ENCODE measurements around the gene SUGCT. TPM values are rescaled to one million over a fixed set of nuclear protein-coding genes. Genes with fewer than 3 reads are reported as not detected.

The SUGCT gene
- total RNA-seq, 2 experiments from 2014 or later: 0.81 to 1.2 TPM

GRCh38 chr7:40824461-40824860 is 689.7 kb downstream of the SUGCT start:
- Mint-ChIP-seq H3K9me3 (peaks cover 2% of the 10 kb centered on the region), H3K4me3 (no peak overlapping the region), H3K27me3 (ENCODE audit: low read depth) (no peaks in the 10 kb centered on the region), H3K4me1 (ENCODE audit: low read depth) (no peaks in the 10 kb centered on the region), H3K27ac (no peak overlapping the region), H3K36me3 (ENCODE audit: low read depth) (no peaks in the 10 kb centered on the region)
- intact Hi-C loops (cut with micrococcal nuclease): no loop called here
- DNase-seq: no peak
- CTCF ChIA-PET: no interaction called here

GRCh38 chr7:40826411-40827221 is 691.8 kb downstream of the SUGCT start:
- intact Hi-C loops (cut with micrococcal nuclease): no loop called here
- Mint-ChIP-seq H3K27me3 (ENCODE audit: low read depth) (no peaks in the 10 kb centered on the region), H3K9me3 (no peaks in the 10 kb centered on the region), H3K4me1 (ENCODE audit: low read depth) (no peaks in the 10 kb centered on the region), H3K27ac (no peak overlapping the region), H3K4me3 (no peak overlapping the region), H3K36me3 (ENCODE audit: low read depth) (no peaks in the 10 kb centered on the region)
- CTCF ChIA-PET: no interaction called here
- no peak for DNase-seq

GRCh38 chr7:40827222-40828085 is 692.6 kb downstream of the SUGCT start:
- Mint-ChIP-seq H3K27ac (no peak overlapping the region), H3K27me3 (ENCODE audit: low read depth) (no peaks in the 10 kb centered on the region), H3K36me3 (ENCODE audit: low read depth) (no peaks in the 10 kb centered on the region), H3K9me3 (no peaks in the 10 kb centered on the region), H3K4me3 (no peak overlapping the region), H3K4me1 (ENCODE audit: low read depth) (no peaks in the 10 kb centered on the region)
- intact Hi-C loops (cut with micrococcal nuclease): no loop called here
- no peak for DNase-seq
- CTCF ChIA-PET: no interaction called here

- Mint-ChIP-seq H3K27me3 (ENCODE audit: low read depth) (no peaks in the 10 kb centered on the region), H3K36me3 (ENCODE audit: low read depth) (no peaks in the 10 kb centered on the region), H3K4me3 (no peak overlapping the region), H3K4me1 (ENCODE audit: low read depth) (no peaks in the 10 kb centered on the region), H3K27ac (no peak overlapping the region), H3K9me3 (no peaks in the 10 kb centered on the region)
- CTCF ChIA-PET: no interaction called here
- intact Hi-C loops (cut with micrococcal nuclease): no loop called here
- DNase-seq: no peak
Observed at GRCh38 chr7:40828686-40829600, 694.1 kb downstream of the SUGCT start.

GRCh38 chr7:40833191-40833887 is 698.5 kb downstream of the SUGCT start:
- no peak overlapping the region for H3K27ac Mint-ChIP-seq
- H3K4me3 Mint-ChIP-seq: no peak overlapping the region
- intact Hi-C loops (cut with micrococcal nuclease): no loop called here
- no peaks in the 10 kb centered on the region for H3K4me1 Mint-ChIP-seq (ENCODE audit: low read depth)
- no peaks in the 10 kb centered on the region for H3K36me3 Mint-ChIP-seq (ENCODE audit: low read depth)
- CTCF ChIA-PET: no interaction called here
- DNase-seq: no peak
- no peaks in the 10 kb centered on the region for H3K27me3 Mint-ChIP-seq (ENCODE audit: low read depth)
- H3K9me3 Mint-ChIP-seq: no peaks in the 10 kb centered on the region

- Mint-ChIP-seq H3K27me3 (ENCODE audit: low read depth) (no peaks in the 10 kb centered on the region), H3K4me1 (ENCODE audit: low read depth) (no peaks in the 10 kb centered on the region), H3K4me3 (no peak overlapping the region), H3K36me3 (ENCODE audit: low read depth) (no peaks in the 10 kb centered on the region), H3K9me3 (no peaks in the 10 kb centered on the region), H3K27ac (no peak overlapping the region)
- CTCF ChIA-PET: no interaction called here
- intact Hi-C loops (cut with micrococcal nuclease): no loop called here
- no peak for DNase-seq
Observed at GRCh38 chr7:40833888-40834234, 699.1 kb downstream of the SUGCT start.

GRCh38 chr7:40836218-40836617 is 701.4 kb downstream of the SUGCT start:
- no peaks in the 10 kb centered on the region for H3K27me3 Mint-ChIP-seq (ENCODE audit: low read depth)

GRCh38 chr7:40839881-40840280 is 705.1 kb downstream of the SUGCT start:
- DNase-seq: no peak
- Mint-ChIP-seq H3K9me3 (peaks cover 4% of the 10 kb centered on the region), H3K4me3 (no peak overlapping the region), H3K36me3 (ENCODE audit: low read depth) (no peaks in the 10 kb centered on the region), H3K27me3 (ENCODE audit: low read depth) (no peaks in the 10 kb centered on the region), H3K27ac (no peak overlapping the region), H3K4me1 (ENCODE audit: low read depth) (no peaks in the 10 kb centered on the region)
- CTCF ChIA-PET: no interaction called here
- intact Hi-C loops (cut with micrococcal nuclease): no loop called here

More at GRCh38 chr7:40836218-40836617, 701.4 kb downstream of the SUGCT start:
- Mint-ChIP-seq H3K9me3 (peaks cover 4% of the 10 kb centered on the region), H3K4me1 (ENCODE audit: low read depth) (no peaks in the 10 kb centered on the region), H3K36me3 (ENCODE audit: low read depth) (no peaks in the 10 kb centered on the region), H3K4me3 (no peak overlapping the region), H3K27ac (no peak overlapping the region)
- DNase-seq: no peak
- CTCF ChIA-PET: no interaction called here
- intact Hi-C loops (cut with micrococcal nuclease): no loop called here

- peaks cover 4% of the 10 kb centered on the region for H3K9me3 Mint-ChIP-seq
- no peak overlapping the region for H3K27ac Mint-ChIP-seq
- no peaks in the 10 kb centered on the region for H3K36me3 Mint-ChIP-seq (ENCODE audit: low read depth)
- H3K27me3 Mint-ChIP-seq (ENCODE audit: low read depth): no peaks in the 10 kb centered on the region
- no peak for DNase-seq
- H3K4me3 Mint-ChIP-seq: no peak overlapping the region
- intact Hi-C loops (cut with micrococcal nuclease): no loop called here
- H3K4me1 Mint-ChIP-seq (ENCODE audit: low read depth): no peaks in the 10 kb centered on the region
- CTCF ChIA-PET: no interaction called here
Observed at GRCh38 chr7:40840990-40841389, 706.2 kb downstream of the SUGCT start.

GRCh38 chr7:40842641-40843040 is 707.8 kb downstream of the SUGCT start:
- Mint-ChIP-seq H3K4me3 (no peak overlapping the region), H3K9me3 (peaks cover 4% of the 10 kb centered on the region), H3K27ac (no peak overlapping the region), H3K36me3 (ENCODE audit: low read depth) (no peaks in the 10 kb centered on the region), H3K4me1 (ENCODE audit: low read depth) (no peaks in the 10 kb centered on the region), H3K27me3 (ENCODE audit: low read depth) (no peaks in the 10 kb centered on the region)
- CTCF ChIA-PET: no interaction called here
- no peak for DNase-seq
- intact Hi-C loops (cut with micrococcal nuclease): no loop called here

- Mint-ChIP-seq H3K27me3 (ENCODE audit: low read depth) (no peaks in the 10 kb centered on the region), H3K9me3 (peaks cover 4% of the 10 kb centered on the region), H3K27ac (no peak overlapping the region), H3K4me3 (no peak overlapping the region), H3K4me1 (ENCODE audit: low read depth) (no peaks in the 10 kb centered on the region), H3K36me3 (ENCODE audit: low read depth) (no peaks in the 10 kb centered on the region)
- DNase-seq: no peak
- CTCF ChIA-PET: no interaction called here
- intact Hi-C loops (cut with micrococcal nuclease): no loop called here
Observed at GRCh38 chr7:40843338-40843985, 708.7 kb downstream of the SUGCT start.

All from activated naive CD4-positive, alpha-beta T cell treated with anti-CD3 and anti-CD28 coated beads for 36 hours (primary cell).